ENCODE data around the gene DCTN4. TPM values are rescaled to one million over a fixed set of nuclear protein-coding genes. Genes with fewer than 3 reads are reported as not detected.

Gene DCTN4
- total and polyA plus RNA-seq, 2 experiments from 2014 or later: 15.4 to 41.8 TPM

- peaks cover 11% of the 10 kb centered on the region for H3K36me3 ChIP-seq (ENCODE audit: insufficient read depth)
Observed at GRCh38 chr5:150710165-150710564, 48.7 kb downstream of the DCTN4 start.

DNA sequence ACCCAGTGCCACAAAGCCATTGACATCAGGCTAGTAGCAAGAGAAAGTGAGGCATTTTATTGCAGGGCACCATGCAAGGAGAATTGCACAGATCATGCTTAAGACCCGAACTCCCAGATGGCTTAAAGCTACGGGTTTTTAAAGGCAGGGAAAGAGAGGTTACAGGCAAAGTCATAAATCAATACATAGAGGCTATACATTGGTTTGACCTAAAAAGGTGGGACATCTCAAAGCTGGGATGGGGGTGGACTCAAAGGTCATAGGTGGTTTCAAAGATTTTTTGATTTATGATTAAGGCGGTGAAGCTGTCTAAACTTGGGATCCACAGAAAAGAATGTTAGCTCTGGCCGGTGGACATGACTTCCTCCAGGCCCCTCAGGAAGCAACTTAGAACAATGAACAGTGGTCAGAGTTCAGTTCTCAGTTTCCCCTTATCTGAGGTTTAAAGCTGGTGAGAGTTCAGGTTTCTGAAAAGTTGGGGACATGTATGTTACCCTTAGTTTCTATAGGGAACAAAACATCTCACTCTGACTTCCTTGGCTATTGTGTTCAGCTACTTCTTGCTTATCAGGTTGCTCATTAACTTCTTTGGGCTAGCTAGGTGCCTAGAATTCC lies 51.9 kb downstream of the DCTN4 start:
- H3K9me3 Mint-ChIP-seq: no peaks in the 10 kb centered on the region
- TF ChIP-seq ZNF462 (CRISPR knock-in tag; IDR thresholded peaks at IDR 0.05): no peak
- TF ChIP-seq ZNF114 (CRISPR knock-in tag; IDR thresholded peaks at IDR 0.05): no peak
- no peak for TF ChIP-seq POLR2AphosphoS5 (IDR thresholded peaks at IDR 0.05; ENCODE audit: low read depth)
- TF ChIP-seq CTCF (conservative IDR thresholded peaks at IDR 0.05; ENCODE audit: low read depth in 2 of 2): no peak

More at GRCh38 chr5:150710165-150710564, 48.7 kb downstream of the DCTN4 start:
- peaks cover 2% of the 10 kb centered on the region; the same call in 1 of the 2 replicates for H3F3A ChIP-seq (replicated peaks; ENCODE audit: low read depth)
- H2AFZ ChIP-seq: no peak overlapping the region
- H4K20me1 ChIP-seq (replicated peaks; ENCODE audit: insufficient read depth): no peaks in the 10 kb centered on the region; the same call in 1 of the 2 replicates
- no peak overlapping the region for H3K27ac ChIP-seq (ENCODE audit: low read depth)
- no peaks in the 10 kb centered on the region for H3K9me3 Mint-ChIP-seq
- no peaks in the 10 kb centered on the region for H3K27me3 ChIP-seq (ENCODE audit: insufficient read depth)
- no peak overlapping the region for H3K4me3 ChIP-seq
- no peaks in the 10 kb centered on the region for H3K79me2 ChIP-seq (replicated peaks; ENCODE audit: insufficient read depth)
- DNase-seq (ENCODE audit: low spot score) (peak; percentile 23), ATAC-seq (no peak; the same call in 2 of the 3 replicates)
- H3K27me3 Mint-ChIP-seq (ENCODE audit: insufficient read depth, low read depth, poor library complexity): no peaks in the 10 kb centered on the region
- no peak overlapping the region for H3K4me3 Mint-ChIP-seq
- H3K27ac Mint-ChIP-seq: no peak overlapping the region
- H3K4me1 ChIP-seq (ENCODE audit: insufficient read depth): no peaks in the 10 kb centered on the region
- TF ChIP-seq CTCF (conservative IDR thresholded peaks at IDR 0.05; ENCODE audit: low read depth in 2 of 2) (peak; percentile 52 to 58), POLR2AphosphoS5 (IDR thresholded peaks at IDR 0.05; ENCODE audit: low read depth) (no peak)
- H3K9me2 ChIP-seq (ENCODE audit: insufficient read depth): no peaks in the 10 kb centered on the region
- no peak overlapping the region for H3K4me2 ChIP-seq
- peaks cover 15% of the 10 kb centered on the region for H3K36me3 Mint-ChIP-seq (ENCODE audit: low read depth)
- H3K4me1 Mint-ChIP-seq: no peaks in the 10 kb centered on the region

More for the DNA sequence above, 51.9 kb downstream of the DCTN4 start:
- peaks cover 9% of the 10 kb centered on the region for H3K36me3 Mint-ChIP-seq (ENCODE audit: low read depth)
- DNase-seq (ENCODE audit: low spot score) (no peak), ATAC-seq (no peak)
- no peaks in the 10 kb centered on the region for H3K9me2 ChIP-seq (ENCODE audit: insufficient read depth)
- no peak overlapping the region for H3K4me3 Mint-ChIP-seq
- H3K4me1 ChIP-seq (ENCODE audit: insufficient read depth): no peaks in the 10 kb centered on the region
- H3K4me3 ChIP-seq: no peak overlapping the region
- H4K20me1 ChIP-seq (replicated peaks; ENCODE audit: insufficient read depth): no peaks in the 10 kb centered on the region
- no peak overlapping the region for H2AFZ ChIP-seq
- H3K36me3 ChIP-seq (ENCODE audit: insufficient read depth): peaks cover 6% of the 10 kb centered on the region; the same call in 1 of the 2 replicates
- H3K27ac ChIP-seq (ENCODE audit: low read depth): no peak overlapping the region
- H3K27me3 Mint-ChIP-seq (ENCODE audit: insufficient read depth, low read depth, poor library complexity): peaks cover 2% of the 10 kb centered on the region
- H3K79me2 ChIP-seq (replicated peaks; ENCODE audit: insufficient read depth): no peaks in the 10 kb centered on the region
- H3K27ac Mint-ChIP-seq: no peak overlapping the region
- no peaks in the 10 kb centered on the region; the same call in 1 of the 2 replicates for H3F3A ChIP-seq (replicated peaks; ENCODE audit: low read depth)
- H3K4me1 Mint-ChIP-seq: no peaks in the 10 kb centered on the region
- H3K27me3 ChIP-seq (ENCODE audit: insufficient read depth): no peaks in the 10 kb centered on the region
- H3K4me2 ChIP-seq: no peak overlapping the region
